Measurements from ENCODE around the gene BRINP2. TPM values are rescaled to one million over a fixed set of nuclear protein-coding genes. Genes with fewer than 3 reads are reported as not detected.

Gene BRINP2
- total and polyA plus RNA-seq, 2 of the 4 experiments (the other 2 are of a cell fraction): not detected

DNA sequence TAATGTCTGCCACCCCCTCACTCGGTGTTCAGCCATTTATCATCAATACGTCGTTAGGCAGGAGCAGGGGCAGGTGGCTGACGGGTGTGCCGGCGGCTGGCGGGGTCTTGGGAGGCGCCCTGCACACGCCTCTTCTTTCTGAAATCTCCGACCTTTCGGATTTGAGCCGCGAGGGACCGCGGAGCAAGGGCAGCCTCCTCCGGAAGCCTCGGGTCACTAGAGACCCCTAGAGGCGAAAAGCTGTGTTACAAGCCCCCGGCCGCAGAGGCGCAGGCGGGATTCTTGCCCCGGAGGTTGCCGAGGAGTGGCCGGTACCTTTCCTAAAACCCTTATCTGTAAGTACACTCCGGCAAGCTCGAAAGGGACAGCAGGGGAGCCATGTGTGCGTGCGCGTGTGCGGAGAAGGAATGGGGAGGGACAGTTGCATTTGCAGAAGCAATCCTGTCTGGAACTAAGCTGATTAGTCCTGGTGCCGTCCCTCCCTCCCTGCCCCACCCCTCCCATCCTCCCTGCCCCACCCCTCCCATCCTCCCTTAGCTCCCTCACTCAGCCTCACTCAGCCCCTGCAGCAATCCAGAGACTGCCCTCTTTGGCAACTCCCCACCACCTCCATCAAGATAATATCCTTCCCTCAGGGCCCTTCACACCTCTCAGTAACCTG is 11.0 kb downstream of the BRINP2 start:
- Histone ChIP-seq H2BK5ac (ENCODE audit: low read depth, low read length, poor library complexity, severe bottlenecking) (no peak overlapping the region), H3K18ac (ENCODE audit: low read depth, low read length) (no peak overlapping the region), H3K27me3 (ENCODE audit: control insufficient read depth, insufficient read depth, low read length) (peaks cover 15% of the 10 kb centered on the region), H4K8ac (ENCODE audit: low read depth in 2 of 2, low read length in 2 of 2) (no peak overlapping the region), H3K23ac (ENCODE audit: low read depth, low read length) (no peak overlapping the region), H3K9me1 (ENCODE audit: insufficient read depth, low read length) (no peaks in the 10 kb centered on the region), H3K4ac (ENCODE audit: low read depth, low read length) (no peak overlapping the region), H4K20me1 (ENCODE audit: insufficient read depth, low read length) (no peaks in the 10 kb centered on the region), H2AK5ac (ENCODE audit: low read depth, low read length) (no peak overlapping the region), H3K9me3 (ENCODE audit: control insufficient read depth, insufficient read depth, low read length) (no peaks in the 10 kb centered on the region), H4K91ac (ENCODE audit: insufficient read depth, low read depth, low read length) (no peak overlapping the region), H3K14ac (replicated peaks; ENCODE audit: low read depth, low read length) (no peak overlapping the region), H2BK120ac (ENCODE audit: low read depth, low read length) (no peak overlapping the region), H3K4me3 (ENCODE audit: insufficient read depth, low read depth, low read length) (0 out of 2 replicates have a peak overlapping the region, but pooled peaks have one; percentile 9), H2AK9ac (replicated peaks; ENCODE audit: low read depth, low read length, poor library complexity) (no peak overlapping the region), H3K4me1 (ENCODE audit: control insufficient read depth, insufficient read depth, low read length) (no peaks in the 10 kb centered on the region), H3K79me1 (ENCODE audit: low read depth in 1 of 2, low read length in 2 of 2) (no peaks in the 10 kb centered on the region), H2AFZ (replicated peaks; ENCODE audit: low read length, poor library complexity) (peak overlapping the region; percentile 92), H2BK15ac (ENCODE audit: low read depth, low read length) (no peak overlapping the region), H4K5ac (ENCODE audit: low read depth, low read length) (no peak overlapping the region), H3K36me3 (ENCODE audit: control insufficient read depth, insufficient read depth, low read length) (no peaks in the 10 kb centered on the region), H3K27ac (ENCODE audit: insufficient read depth, low read length) (no peak overlapping the region), H3K56ac (ENCODE audit: extremely low read depth, insufficient read depth, low read length) (no peak overlapping the region), H3K9ac (ENCODE audit: low read depth, low read length) (no peak overlapping the region), H2BK20ac (ENCODE audit: low read depth, low read length) (no peak overlapping the region), H3K4me2 (ENCODE audit: low read depth, low read length) (peak overlapping the region; percentile 76)
- ATAC-seq (ENCODE audit: low read depth) (peak; percentile 99), DNase-seq (peak; percentile 29)
- intact Hi-C loops (cut with micrococcal nuclease): loop anchor here (1.0 to 10.0 kb wide), 2 partner anchors 284 to 763 kb away; no protein-coding TSS in a partner anchor
- WGBS, 2 experiments (ENCODE audit: extremely low coverage in 2 of 2, insufficient read length in 1 of 2): no CpG with 5 or more reads among the region's 32 CpGs
- dilution Hi-C loops (cut with HindIII; ENCODE audit: low sequenced_read_pairs, unreplicated experiment): no loop called here
- TF ChIP-seq, protein P1, sequence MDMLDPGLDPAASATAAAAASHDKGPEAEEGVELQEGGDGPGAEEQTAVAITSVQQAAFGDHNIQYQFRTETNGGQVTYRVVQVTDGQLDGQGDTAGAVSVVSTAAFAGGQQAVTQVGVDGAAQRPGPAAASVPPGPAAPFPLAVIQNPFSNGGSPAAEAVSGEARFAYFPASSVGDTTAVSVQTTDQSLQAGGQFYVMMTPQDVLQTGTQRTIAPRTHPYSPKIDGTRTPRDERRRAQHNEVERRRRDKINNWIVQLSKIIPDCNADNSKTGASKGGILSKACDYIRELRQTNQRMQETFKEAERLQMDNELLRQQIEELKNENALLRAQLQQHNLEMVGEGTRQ (IDR thresholded peaks at IDR 0.05; ENCODE audit: low read depth, low read length): no peak
- TF ChIP-seq RCOR1 (IDR thresholded peaks at IDR 0.05; ENCODE audit: insufficient replicate concordance, low read length) (no peak), RFX5 (IDR thresholded peaks at IDR 0.05; ENCODE audit: low read depth, low read length) (no peak), MAFK (IDR thresholded peaks at IDR 0.05; ENCODE audit: low read depth, low read length) (no peak), SMC3 (IDR thresholded peaks at IDR 0.05; ENCODE audit: low read depth, low read length) (peak; percentile 47), FOS (IDR thresholded peaks at IDR 0.05; ENCODE audit: low read depth, low read length) (no peak), MAZ (IDR thresholded peaks at IDR 0.05; ENCODE audit: borderline replicate concordance, low read depth, low read length) (peak; percentile 48; the same call in 1 of the 2 replicates), NFE2L2 (IDR thresholded peaks at IDR 0.05; ENCODE audit: low read depth, low read length) (no peak), BHLHE40 (IDR thresholded peaks at IDR 0.05; ENCODE audit: low read depth, low read length) (no peak), CEBPB (IDR thresholded peaks at IDR 0.05; ENCODE audit: low read depth, low read length) (no peak), RAD21 (IDR thresholded peaks at IDR 0.05; ENCODE audit: low read length) (peak; percentile 57)
- TF ChIP-seq, protein P2, sequence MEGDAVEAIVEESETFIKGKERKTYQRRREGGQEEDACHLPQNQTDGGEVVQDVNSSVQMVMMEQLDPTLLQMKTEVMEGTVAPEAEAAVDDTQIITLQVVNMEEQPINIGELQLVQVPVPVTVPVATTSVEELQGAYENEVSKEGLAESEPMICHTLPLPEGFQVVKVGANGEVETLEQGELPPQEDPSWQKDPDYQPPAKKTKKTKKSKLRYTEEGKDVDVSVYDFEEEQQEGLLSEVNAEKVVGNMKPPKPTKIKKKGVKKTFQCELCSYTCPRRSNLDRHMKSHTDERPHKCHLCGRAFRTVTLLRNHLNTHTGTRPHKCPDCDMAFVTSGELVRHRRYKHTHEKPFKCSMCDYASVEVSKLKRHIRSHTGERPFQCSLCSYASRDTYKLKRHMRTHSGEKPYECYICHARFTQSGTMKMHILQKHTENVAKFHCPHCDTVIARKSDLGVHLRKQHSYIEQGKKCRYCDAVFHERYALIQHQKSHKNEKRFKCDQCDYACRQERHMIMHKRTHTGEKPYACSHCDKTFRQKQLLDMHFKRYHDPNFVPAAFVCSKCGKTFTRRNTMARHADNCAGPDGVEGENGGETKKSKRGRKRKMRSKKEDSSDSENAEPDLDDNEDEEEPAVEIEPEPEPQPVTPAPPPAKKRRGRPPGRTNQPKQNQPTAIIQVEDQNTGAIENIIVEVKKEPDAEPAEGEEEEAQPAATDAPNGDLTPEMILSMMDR (conservative IDR thresholded peaks at IDR 0.05; ENCODE audit: low read depth, low read length): peak; percentile 69
- ChIA-PET POLR2A (ENCODE audit: unreplicated experiment) (no interaction called here), CTCF (interaction anchor here (0.6 to 1.7 kb wide), 12 partner anchors 9 to 1923 kb away, joined by 3 to 6 read pairs (median 3); no protein-coding TSS in a partner anchor)
- BruUV-seq (replicated peaks): no TSS peak
- in situ Hi-C loops (cut with MboI; ENCODE audit: low sequenced_read_pairs): no loop called here

Data from IMR-90 (cell line).